SK-N-MC (cell line): ENCODE data around the gene NUDT3.

Experiments
- EZH2 ChIP-seq: fragments of 200-600 bp; sonication (generic); IDR thresholded peaks from one replicate; pipeline ENCODE4 v1.6.1; 2017; ENCODE audit warnings: antibody characterized with exemption
- FOXP2 ChIP-seq: optimal IDR thresholded peaks from 2 replicates; pipeline ENCODE3; 2011; ENCODE audit warnings: mild to moderate bottlenecking, moderate library complexity; ENCODE audit not compliant: insufficient read depth; ENCODE audit errors: extremely low read length, control extremely low read depth
- POLR2AphosphoS5 ChIP-seq: IDR thresholded peaks from 2 replicates; pipeline ENCODE4 v1.6.1; 2012; ENCODE audit warnings: mild to moderate bottlenecking, low read depth, low read length, borderline replicate concordance

- TF ChIP-seq EZH2 (no peak), POLR2AphosphoS5 (no peak), FOXP2 (no peak)
These were observed 157.7 kb downstream of the NUDT3 start for GRCh38 chr6:34234667-34235306.
